LNCaP clone FGC (cell line): ENCODE data around the gene CEP131.

ENCODE experiments used
- DNase-seq: peaks from one replicate; pipeline ENCODE4 v3.0.0-alpha.2; 2011; ENCODE audit warnings: low read depth
- H3K4me3 ChIP-seq: 2 replicates; pipeline ENCODE4 v1.5.1; 2011; ENCODE audit warnings: mild to moderate bottlenecking, low read depth, low read length, control low read depth
- CTCF ChIP-seq: IDR thresholded peaks from 2 replicates; pipeline ENCODE4 v1.5.1; 2012; ENCODE audit warnings: mild to moderate bottlenecking; ENCODE audit not compliant: control insufficient read depth, insufficient read depth; ENCODE audit errors: extremely low read depth

The CEP131 gene

GRCh38 chr17:81167638-81168037 is 55.1 kb downstream of the CEP131 start:
- DNase-seq: no peak
- TF ChIP-seq CTCF: no peak
- no peak overlapping the region for H3K4me3 ChIP-seq

GRCh38 chr17:81167194-81167524 is 55.6 kb downstream of the CEP131 start:
- no peak overlapping the region for H3K4me3 ChIP-seq
- no peak for TF ChIP-seq CTCF
- DNase-seq: no peak

GRCh38 chr17:81166033-81166492 is 56.7 kb downstream of the CEP131 start, which contains the start of gene AATK:
TSS of gene AATK (minus strand) at chr17:81166221. CDS start at chr17:81165992, 229 bp downstream.
- H3K4me3 ChIP-seq: no peak within 1 kb of the TSS
- no peak for TF ChIP-seq CTCF
- no peak for DNase-seq

GRCh38 chr17:81165246-81166032 is 57.3 kb downstream of the CEP131 start, which contains the start of gene PVALEF:
TSS of gene PVALEF (plus strand) at chr17:81165507. CDS start at chr17:81181227, 15,720 bp downstream.
- H3K4me3 ChIP-seq: no peak within 1 kb of the TSS
- TF ChIP-seq CTCF: no peak
- no peak for DNase-seq

- DNase-seq: no peak
- no peak for TF ChIP-seq CTCF
- no peak overlapping the region for H3K4me3 ChIP-seq
Measured at GRCh38 chr17:81164371-81165245, 58.2 kb downstream of the CEP131 start.

GRCh38 chr17:81163703-81164370 is 58.9 kb downstream of the CEP131 start:
- H3K4me3 ChIP-seq: no peak overlapping the region
- DNase-seq: no peak
- TF ChIP-seq CTCF: no peak
